ENCODE measurements around the gene IFT122. TPM values are rescaled to one million over a fixed set of nuclear protein-coding genes. Genes with fewer than 3 reads are reported as not detected.
A peak's percentile ranks its signal among the peaks of the same experiment; 100 is the strongest.

IFT122 gene
- total RNA-seq, 4 donors from 2014 or later = 36.6 to 74.4 (median 43.3) TPM

GRCh38 chr3:129504471-129505100 is 64.6 kb downstream of the IFT122 start:
- Histone ChIP-seq H3K4me3 (no peak overlapping the region), H3K27ac (peak overlapping the region in 1 of 4 donors; percentile 21), H3K36me3 (peaks cover 0 to 97% (median 3%) of the 10 kb centered on the region in 3 donors)

GRCh38 chr3:129505341-129505740 is 65.3 kb downstream of the IFT122 start:
- no peaks in the 10 kb centered on the region for H3K9me3 ChIP-seq
- peaks cover 0 to 8% (median 0%) of the 10 kb centered on the region in 4 donors for H3K4me1 ChIP-seq
- no peak for DNase-seq (ENCODE audit: low spot score in 2 of 2)
- H3K27ac ChIP-seq = no peak overlapping the region
- TF ChIP-seq POLR2A (IDR thresholded peaks at IDR 0.05) = no peak
- no peak for TF ChIP-seq CTCF (IDR thresholded peaks at IDR 0.05)
- TF ChIP-seq EP300 (IDR thresholded peaks at IDR 0.05) = no peak
- H3K36me3 ChIP-seq = peaks cover 0 to 97% (median 3%) of the 10 kb centered on the region in 3 donors
- H3K4me3 ChIP-seq = no peak overlapping the region
- H3K27me3 ChIP-seq = no peaks in the 10 kb centered on the region
- 82 to 88% methylated on average over 6 of the region's 6 CpGs for WGBS, 2 donors

More at GRCh38 chr3:129504471-129505100, 64.6 kb downstream of the IFT122 start:
- Histone ChIP-seq H3K27me3 (no peaks in the 10 kb centered on the region), H3K4me1 (peaks cover 0 to 8% (median 0%) of the 10 kb centered on the region in 4 donors), H3K9me3 (no peaks in the 10 kb centered on the region)
- no peak for DNase-seq (ENCODE audit: low spot score in 2 of 2)
- TF ChIP-seq CTCF (IDR thresholded peaks at IDR 0.05) (no peak), EP300 (IDR thresholded peaks at IDR 0.05) (no peak), POLR2A (IDR thresholded peaks at IDR 0.05) (no peak)
- 83 to 84% methylated on average over 5 of the region's 5 CpGs for WGBS, 2 donors

- DNase-seq (ENCODE audit: low spot score in 2 of 2) = no peak
- peaks cover 0 to 97% (median 3%) of the 10 kb centered on the region in 3 donors for H3K36me3 ChIP-seq
- no peaks in the 10 kb centered on the region for H3K9me3 ChIP-seq
- 83 to 85% methylated on average over 9 of the region's 9 CpGs for WGBS, 2 donors
- H3K27ac ChIP-seq = peak overlapping the region in 2 of 4 donors; percentile 8 to 58
- no peaks in the 10 kb centered on the region for H3K27me3 ChIP-seq
- TF ChIP-seq CTCF (IDR thresholded peaks at IDR 0.05) (no peak), EP300 (IDR thresholded peaks at IDR 0.05) (no peak), POLR2A (IDR thresholded peaks at IDR 0.05) (no peak)
- no peak overlapping the region for H3K4me3 ChIP-seq
- H3K4me1 ChIP-seq = peaks cover 0 to 8% (median 0%) of the 10 kb centered on the region in 4 donors
These were observed 66.3 kb downstream of the IFT122 start for GRCh38 chr3:129506231-129506742.

- no peaks in the 10 kb centered on the region for H3K9me3 ChIP-seq
- no peak for DNase-seq (ENCODE audit: low spot score in 2 of 2)
- peaks cover 0 to 99% (median 3%) of the 10 kb centered on the region in 3 donors for H3K36me3 ChIP-seq
- WGBS, 2 donors = 63 to 64% methylated on average over 9 of the region's 9 CpGs
- H3K27me3 ChIP-seq = no peaks in the 10 kb centered on the region
- TF ChIP-seq CTCF (IDR thresholded peaks at IDR 0.05) (no peak), EP300 (IDR thresholded peaks at IDR 0.05) (peak in 1 of 2 donors; percentile 46), POLR2A (IDR thresholded peaks at IDR 0.05) (peak in 1 of 2 donors; percentile 16)
- peaks cover 0 to 8% (median 0%) of the 10 kb centered on the region in 4 donors for H3K4me1 ChIP-seq
- H3K27ac ChIP-seq = peak overlapping the region in 2 of 4 donors; percentile 58 to 72
- H3K4me3 ChIP-seq = no peak overlapping the region
These were observed 67.3 kb downstream of the IFT122 start for GRCh38 chr3:129507181-129507831.

GRCh38 chr3:129512595-129512994 is 72.6 kb downstream of the IFT122 start:
- TF ChIP-seq EP300 (IDR thresholded peaks at IDR 0.05) = no peak
- TF ChIP-seq CTCF (IDR thresholded peaks at IDR 0.05) = no peak
- TF ChIP-seq POLR2A (IDR thresholded peaks at IDR 0.05) = no peak
- DNase-seq (ENCODE audit: low spot score in 2 of 2) = no peak
- H3K27me3 ChIP-seq = no peaks in the 10 kb centered on the region
- H3K27ac ChIP-seq = no peak overlapping the region
- no peak overlapping the region for H3K4me3 ChIP-seq
- peaks cover 0 to 97% (median 0%) of the 10 kb centered on the region in 3 donors for H3K36me3 ChIP-seq
- no peaks in the 10 kb centered on the region for H3K4me1 ChIP-seq
- H3K9me3 ChIP-seq = no peaks in the 10 kb centered on the region

Measured in tibial nerve (tissue), 4 donors.